ENCODE data around the gene NUP93.
A peak's percentile ranks its signal among the peaks of the same experiment; 100 is the strongest.

NUP93 gene

GRCh38 chr16:56861756-56862155, 131.8 kb downstream of the NUP93 start:
- Histone ChIP-seq H4K20me1 (ENCODE audit: insufficient read depth, low read length, poor library complexity, severe bottlenecking) (no peaks in the 10 kb centered on the region), H3K79me2 (ENCODE audit: insufficient read depth, low read length) (no peaks in the 10 kb centered on the region), H3F3A (ENCODE audit: low read depth) (no peaks in the 10 kb centered on the region), H3K4me3 (ENCODE audit: low read length, poor library complexity, severe bottlenecking) (no peak overlapping the region), H3K27me3 (ENCODE audit: insufficient read depth, low read length, poor library complexity, severe bottlenecking) (no peaks in the 10 kb centered on the region), H3K9ac (ENCODE audit: low read depth, low read length, poor library complexity, severe bottlenecking) (no peak overlapping the region), H3K4me1 (ENCODE audit: insufficient read depth, low read length, poor library complexity, severe bottlenecking) (peaks cover 30% of the 10 kb centered on the region), H3K36me3 (ENCODE audit: insufficient read depth, low read length) (no peaks in the 10 kb centered on the region), H3K9me3 (ENCODE audit: insufficient read depth, low read depth, low read length) (no peaks in the 10 kb centered on the region), H3K4me2 (ENCODE audit: low read depth, low read length, poor library complexity, severe bottlenecking) (no peak overlapping the region), H2AFZ (ENCODE audit: low read length) (no peak overlapping the region), H3K9me2 (replicated peaks; ENCODE audit: low read depth, low read length) (no peaks in the 10 kb centered on the region)
- TF ChIP-seq CTCF (conservative IDR thresholded peaks at IDR 0.05; ENCODE audit: low read length) (no peak), EZH2phosphoT487 (IDR thresholded peaks at IDR 0.05; ENCODE audit: borderline replicate concordance) (no peak)

- Histone ChIP-seq H3K4me2 (ENCODE audit: low read depth, low read length, poor library complexity, severe bottlenecking) (peak overlapping the region; percentile 34), H3K4me1 (ENCODE audit: insufficient read depth, low read length, poor library complexity, severe bottlenecking) (peaks cover 30% of the 10 kb centered on the region), H3K27me3 (ENCODE audit: insufficient read depth, low read length, poor library complexity, severe bottlenecking) (no peaks in the 10 kb centered on the region), H3K36me3 (ENCODE audit: insufficient read depth, low read length) (no peaks in the 10 kb centered on the region), H2AFZ (ENCODE audit: low read length) (no peak overlapping the region), H3K9me2 (replicated peaks; ENCODE audit: low read depth, low read length) (no peaks in the 10 kb centered on the region), H3K79me2 (ENCODE audit: insufficient read depth, low read length) (no peaks in the 10 kb centered on the region), H3K9ac (ENCODE audit: low read depth, low read length, poor library complexity, severe bottlenecking) (no peak overlapping the region), H3K9me3 (ENCODE audit: insufficient read depth, low read depth, low read length) (no peaks in the 10 kb centered on the region), H3K4me3 (ENCODE audit: low read length, poor library complexity, severe bottlenecking) (no peak overlapping the region), H4K20me1 (ENCODE audit: insufficient read depth, low read length, poor library complexity, severe bottlenecking) (no peaks in the 10 kb centered on the region), H3F3A (ENCODE audit: low read depth) (no peaks in the 10 kb centered on the region)
- no peak for TF ChIP-seq CTCF (conservative IDR thresholded peaks at IDR 0.05; ENCODE audit: low read length)
- no peak for TF ChIP-seq EZH2phosphoT487 (IDR thresholded peaks at IDR 0.05; ENCODE audit: borderline replicate concordance)
These were observed 132.8 kb downstream of the NUP93 start for GRCh38 chr16:56862776-56863175.

GRCh38 chr16:56864960-56865359, 135.0 kb downstream of the NUP93 start, which contains the start of gene SLC12A3:
Gene SLC12A3, plus strand, starts transcription at chr16:56865207. Its CDS starts 29 bp downstream, at chr16:56865236.
- no peak within 1 kb of the TSS for H2AFZ ChIP-seq (ENCODE audit: low read length)
- H3K4me2 ChIP-seq (ENCODE audit: low read depth, low read length, poor library complexity, severe bottlenecking), result no peak within 1 kb of the TSS
- H3K4me1 ChIP-seq (ENCODE audit: insufficient read depth, low read length, poor library complexity, severe bottlenecking), result peaks cover 30% of the 10 kb centered on the region
- no peaks in the 10 kb centered on the region for H3K9me2 ChIP-seq (replicated peaks; ENCODE audit: low read depth, low read length)
- no peaks in the 10 kb centered on the region for H4K20me1 ChIP-seq (ENCODE audit: insufficient read depth, low read length, poor library complexity, severe bottlenecking)
- H3K27me3 ChIP-seq (ENCODE audit: insufficient read depth, low read length, poor library complexity, severe bottlenecking), result no peaks in the 10 kb centered on the region
- TF ChIP-seq CTCF (conservative IDR thresholded peaks at IDR 0.05; ENCODE audit: low read length) (no peak), EZH2phosphoT487 (IDR thresholded peaks at IDR 0.05; ENCODE audit: borderline replicate concordance) (no peak)
- H3K79me2 ChIP-seq (ENCODE audit: insufficient read depth, low read length), result no peaks in the 10 kb centered on the region
- H3K4me3 ChIP-seq (ENCODE audit: low read length, poor library complexity, severe bottlenecking), result no peak within 1 kb of the TSS
- no peak within 1 kb of the TSS for H3K9ac ChIP-seq (ENCODE audit: low read depth, low read length, poor library complexity, severe bottlenecking)
- H3K36me3 ChIP-seq (ENCODE audit: insufficient read depth, low read length), result no peaks in the 10 kb centered on the region
- H3K9me3 ChIP-seq (ENCODE audit: insufficient read depth, low read depth, low read length), result no peaks in the 10 kb centered on the region
- H3F3A ChIP-seq (ENCODE audit: low read depth), result no peaks in the 10 kb centered on the region

All from Loucy (cell line).